HepG2 (cell line): ENCODE results near the gene SLC19A3. TPM values are rescaled to one million over a fixed set of nuclear protein-coding genes. Genes with fewer than 3 reads are reported as not detected.

Source experiments
- ATAD3A ChIP-seq: sonication (generic); formaldehyde crosslinking; IDR thresholded peaks from 2 replicates; pipeline ENCODE4 v1.4.0; 2020; ENCODE audit warnings: missing genetic modification reagents
- BCL6 ChIP-seq: IDR thresholded peaks from 2 replicates; pipeline ENCODE4 v1.6.1; 2016; ENCODE audit warnings: missing genetic modification reagents, missing compliant biosample characterization
- CEBPB ChIP-seq: IDR thresholded peaks from 2 replicates; pipeline ENCODE4 v1.6.1; 2011; ENCODE audit warnings: low read depth, low read length, improper control_type of control experiment, borderline replicate concordance
- DMAP1 ChIP-seq: IDR thresholded peaks from 2 replicates; pipeline ENCODE4 v1.6.1; 2016
- ETV5 ChIP-seq: IDR thresholded peaks from 2 replicates; pipeline ENCODE4 v1.6.1; 2018; ENCODE audit warnings: missing biosample characterization, missing genetic modification reagents, inconsistent platforms, borderline replicate concordance
- HMG20B ChIP-seq: conservative IDR thresholded peaks from 2 replicates; pipeline ENCODE4 v1.6.1; 2016; ENCODE audit warnings: missing genetic modification reagents, missing compliant biosample characterization
- HOXA3 ChIP-seq: sonication (generic); formaldehyde crosslinking; IDR thresholded peaks from 2 replicates; pipeline ENCODE4 v1.5.0; 2020; ENCODE audit warnings: missing genetic modification reagents
- KAT8 ChIP-seq: IDR thresholded peaks from 2 replicates; pipeline ENCODE4 v1.6.1; 2016; ENCODE audit warnings: missing genetic modification reagents, missing compliant biosample characterization
- KDM3A ChIP-seq: IDR thresholded peaks from 2 replicates; pipeline ENCODE4 v1.6.1; 2018; ENCODE audit warnings: low read depth, missing compliant biosample characterization
- NONO ChIP-seq, 2 experiments: fragments of 450-650 bp in 1 of 2; sonication (generic) in 1 of 2; formaldehyde crosslinking in 1 of 2; IDR thresholded peaks in 1 of 2; conservative IDR thresholded peaks in 1 of 2; 2 replicates each; pipeline versions ENCODE4 v1.6.1 to v1.8.0; 2017 to 2022; ENCODE audit warnings: mild to moderate bottlenecking in 1 of 2, missing genetic modification reagents in 1 of 2, moderate library complexity in 1 of 2
- NRL ChIP-seq: sonication (generic); formaldehyde crosslinking; IDR thresholded peaks from 2 replicates; pipeline ENCODE4 v1.5.0; 2020; ENCODE audit warnings: missing genetic modification reagents, mild to moderate bottlenecking, moderate library complexity, borderline replicate concordance
- RXRB ChIP-seq: IDR thresholded peaks from 2 replicates; pipeline ENCODE4 v1.6.1; 2016; ENCODE audit warnings: borderline replicate concordance, missing genetic modification reagents, missing compliant biosample characterization
- SMAD3 ChIP-seq: sonication (generic); formaldehyde crosslinking; IDR thresholded peaks from 2 replicates; pipeline ENCODE4 v1.4.0; 2020; ENCODE audit warnings: missing genetic modification reagents
- ZEB1 ChIP-seq: IDR thresholded peaks from 2 replicates; pipeline ENCODE4 v1.6.1; 2012; ENCODE audit warnings: mild to moderate bottlenecking, low read depth, inconsistent platforms; ENCODE audit not compliant: insufficient replicate concordance
- ZMYM3 ChIP-seq: sonication (generic); formaldehyde crosslinking; IDR thresholded peaks from 2 replicates; pipeline ENCODE4 v1.5.1; 2020; ENCODE audit warnings: mild to moderate bottlenecking, missing genetic modification reagents
- ZNF333 ChIP-seq: sonication (generic); formaldehyde crosslinking; IDR thresholded peaks from 2 replicates; pipeline ENCODE4 v1.4.0; 2020; ENCODE audit warnings: mild to moderate bottlenecking, missing genetic modification reagents, borderline replicate concordance
- ZNF501 ChIP-seq: sonication (generic); formaldehyde crosslinking; IDR thresholded peaks from 2 replicates; pipeline ENCODE4 v1.5.1; 2020; ENCODE audit warnings: mild to moderate bottlenecking, moderate library complexity, missing genetic modification reagents
- ZNF7 ChIP-seq: IDR thresholded peaks from 2 replicates; pipeline ENCODE4 v1.6.1; 2016; ENCODE audit warnings: missing biosample characterization, missing genetic modification reagents
- polyA plus RNA-seq, 8 experiments: library from polyadenylated mRNA; depleted of rRNA in 3 of 8; stranded (reverse) in 7 of 8; unstranded in 1 of 8; fragments of >200 nt; fragmentation: Illumina TruSeq in 4 of 8; extraction: Trizol in 4 of 8; gene quantifications; 2 replicates each; pipeline versions ENCODE4 v1.2.1 to v1.2.3, GENCODE V29; 2011 to 2016; ENCODE audit warnings: low read depth in 4 of 8, missing spikeins in 1 of 8, mixed read lengths in 1 of 8; ENCODE audit not compliant: insufficient read depth in 1 of 8
- total RNA-seq, 5 experiments: library from RNA; depleted of rRNA; stranded (reverse); fragments of >200 nt; fragmentation: Illumina TruSeq; extraction: Trizol; gene quantifications; 2 replicates each; pipeline ENCODE4 v1.2.3, GENCODE V29; 2016; ENCODE audit warnings: low read depth in 1 of 5
- TF ChIP-seq, protein P1 (sequence below): sonication (generic); formaldehyde crosslinking; IDR thresholded peaks from 2 replicates; pipeline ENCODE4 v1.4.0; 2020; ENCODE audit warnings: mild to moderate bottlenecking, missing genetic modification reagents, borderline replicate concordance
- TF ChIP-seq, protein P2 (sequence below): sonication (generic); formaldehyde crosslinking; IDR thresholded peaks from 2 replicates; pipeline ENCODE4 v1.8.1; 2023; ENCODE audit warnings: missing genetic modification reagents, mild to moderate bottlenecking, borderline replicate concordance
- TF ChIP-seq, protein P3 (sequence below): sonication (generic); formaldehyde crosslinking; IDR thresholded peaks from 2 replicates; pipeline ENCODE4 v1.4.0; 2020; ENCODE audit warnings: missing genetic modification reagents
- TF ChIP-seq, protein P4 (sequence below): sonication (generic); IDR thresholded peaks from 2 replicates; pipeline ENCODE4 v1.6.1; 2016; ENCODE audit warnings: low read depth, borderline replicate concordance
- TF ChIP-seq, protein P5 (sequence below): sonication (generic); formaldehyde crosslinking; IDR thresholded peaks from 2 replicates; pipeline ENCODE4 v1.5.0; 2020; ENCODE audit warnings: mild to moderate bottlenecking, low read depth, missing genetic modification reagents, borderline replicate concordance

SLC19A3 gene
- total and polyA plus RNA-seq, 2 of the 13 experiments (the other 11 are each of a cell fraction or from before 2014, with no cell fraction given), result 2.3 to 5.2 TPM

DNA sequence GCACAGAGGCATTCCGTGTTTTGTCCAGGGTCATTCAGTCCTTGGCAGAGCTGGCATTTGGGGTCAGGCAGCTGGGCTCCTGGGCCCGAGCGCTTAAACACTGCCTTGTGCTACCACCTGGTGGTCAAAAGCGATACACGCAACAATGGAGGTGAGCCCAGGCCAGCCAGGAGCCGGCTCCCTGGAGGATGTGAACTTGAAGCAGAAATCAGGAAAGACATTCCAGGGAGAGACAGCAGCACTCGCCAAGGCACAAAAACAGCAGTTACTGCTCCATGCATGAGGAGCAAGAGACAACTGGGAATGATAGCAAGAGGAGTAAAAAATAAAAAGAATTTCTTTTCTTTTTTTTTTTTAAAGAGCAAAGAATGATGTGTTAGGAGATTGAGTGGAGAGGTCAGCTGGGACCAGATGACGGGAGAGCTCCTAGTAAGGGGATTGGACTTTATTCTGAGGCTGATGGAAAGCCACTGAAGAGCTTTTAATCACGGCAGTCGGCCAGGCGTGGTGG is 48.6 kb upstream of the SLC19A3 start (continued):
- TF ChIP-seq HMG20B (CRISPR knock-in tag), result no peak
- TF ChIP-seq, protein P1, sequence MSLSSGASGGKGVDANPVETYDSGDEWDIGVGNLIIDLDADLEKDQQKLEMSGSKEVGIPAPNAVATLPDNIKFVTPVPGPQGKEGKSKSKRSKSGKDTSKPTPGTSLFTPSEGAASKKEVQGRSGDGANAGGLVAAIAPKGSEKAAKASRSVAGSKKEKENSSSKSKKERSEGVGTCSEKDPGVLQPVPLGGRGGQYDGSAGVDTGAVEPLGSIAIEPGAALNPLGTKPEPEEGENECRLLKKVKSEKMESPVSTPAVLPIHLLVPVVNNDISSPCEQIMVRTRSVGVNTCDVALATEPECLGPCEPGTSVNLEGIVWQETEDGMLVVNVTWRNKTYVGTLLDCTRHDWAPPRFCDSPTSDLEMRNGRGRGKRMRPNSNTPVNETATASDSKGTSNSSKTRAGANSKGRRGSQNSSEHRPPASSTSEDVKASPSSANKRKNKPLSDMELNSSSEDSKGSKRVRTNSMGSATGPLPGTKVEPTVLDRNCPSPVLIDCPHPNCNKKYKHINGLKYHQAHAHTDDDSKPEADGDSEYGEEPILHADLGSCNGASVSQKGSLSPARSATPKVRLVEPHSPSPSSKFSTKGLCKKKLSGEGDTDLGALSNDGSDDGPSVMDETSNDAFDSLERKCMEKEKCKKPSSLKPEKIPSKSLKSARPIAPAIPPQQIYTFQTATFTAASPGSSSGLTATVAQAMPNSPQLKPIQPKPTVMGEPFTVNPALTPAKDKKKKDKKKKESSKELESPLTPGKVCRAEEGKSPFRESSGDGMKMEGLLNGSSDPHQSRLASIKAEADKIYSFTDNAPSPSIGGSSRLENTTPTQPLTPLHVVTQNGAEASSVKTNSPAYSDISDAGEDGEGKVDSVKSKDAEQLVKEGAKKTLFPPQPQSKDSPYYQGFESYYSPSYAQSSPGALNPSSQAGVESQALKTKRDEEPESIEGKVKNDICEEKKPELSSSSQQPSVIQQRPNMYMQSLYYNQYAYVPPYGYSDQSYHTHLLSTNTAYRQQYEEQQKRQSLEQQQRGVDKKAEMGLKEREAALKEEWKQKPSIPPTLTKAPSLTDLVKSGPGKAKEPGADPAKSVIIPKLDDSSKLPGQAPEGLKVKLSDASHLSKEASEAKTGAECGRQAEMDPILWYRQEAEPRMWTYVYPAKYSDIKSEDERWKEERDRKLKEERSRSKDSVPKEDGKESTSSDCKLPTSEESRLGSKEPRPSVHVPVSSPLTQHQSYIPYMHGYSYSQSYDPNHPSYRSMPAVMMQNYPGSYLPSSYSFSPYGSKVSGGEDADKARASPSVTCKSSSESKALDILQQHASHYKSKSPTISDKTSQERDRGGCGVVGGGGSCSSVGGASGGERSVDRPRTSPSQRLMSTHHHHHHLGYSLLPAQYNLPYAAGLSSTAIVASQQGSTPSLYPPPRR (CRISPR knock-in tag), result peak; percentile 21; the same call in 1 of the 2 replicates
- TF ChIP-seq HOXA3 (CRISPR knock-in tag), result peak; percentile 36; the same call in 1 of the 2 replicates
- no peak for TF ChIP-seq ZEB1
- TF ChIP-seq, protein P2, sequence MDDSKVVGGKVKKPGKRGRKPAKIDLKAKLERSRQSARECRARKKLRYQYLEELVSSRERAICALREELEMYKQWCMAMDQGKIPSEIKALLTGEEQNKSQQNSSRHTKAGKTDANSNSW (CRISPR knock-in tag), result no peak
- TF ChIP-seq KAT8 (CRISPR knock-in tag), result peak; percentile 46; the same call in 1 of the 2 replicates
- TF ChIP-seq ETV5 (CRISPR knock-in tag), result peak; percentile 49; the same call in 1 of the 2 replicates
- TF ChIP-seq ZNF501 (CRISPR knock-in tag), result peak; percentile 67
- peak; percentile 34; the same call in 1 of the 2 replicates for TF ChIP-seq BCL6 (CRISPR knock-in tag)
- no peak for TF ChIP-seq ZNF7 (CRISPR knock-in tag)
- TF ChIP-seq KDM3A (CRISPR knock-in tag), result peak; percentile 86
- TF ChIP-seq NONO (IDR thresholded peaks at IDR 0.05), result no peak
- TF ChIP-seq NONO (CRISPR knock-in tag; conservative IDR thresholded peaks at IDR 0.05), result peak; percentile 54; the same call in 1 of the 2 replicates
- TF ChIP-seq ZMYM3, result no peak
- TF ChIP-seq CEBPB, result no peak
- TF ChIP-seq, protein P3, sequence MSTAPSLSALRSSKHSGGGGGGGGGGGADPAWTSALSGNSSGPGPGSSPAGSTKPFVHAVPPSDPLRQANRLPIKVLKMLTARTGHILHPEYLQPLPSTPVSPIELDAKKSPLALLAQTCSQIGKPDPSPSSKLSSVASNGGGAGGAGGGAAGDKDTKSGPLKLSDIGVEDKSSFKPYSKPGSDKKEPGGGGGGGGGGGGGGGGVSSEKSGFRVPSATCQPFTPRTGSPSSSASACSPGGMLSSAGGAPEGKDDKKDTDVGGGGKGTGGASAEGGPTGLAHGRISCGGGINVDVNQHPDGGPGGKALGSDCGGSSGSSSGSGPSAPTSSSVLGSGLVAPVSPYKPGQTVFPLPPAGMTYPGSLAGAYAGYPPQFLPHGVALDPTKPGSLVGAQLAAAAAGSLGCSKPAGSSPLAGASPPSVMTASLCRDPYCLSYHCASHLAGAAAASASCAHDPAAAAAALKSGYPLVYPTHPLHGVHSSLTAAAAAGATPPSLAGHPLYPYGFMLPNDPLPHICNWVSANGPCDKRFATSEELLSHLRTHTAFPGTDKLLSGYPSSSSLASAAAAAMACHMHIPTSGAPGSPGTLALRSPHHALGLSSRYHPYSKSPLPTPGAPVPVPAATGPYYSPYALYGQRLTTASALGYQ (CRISPR knock-in tag), result no peak
- TF ChIP-seq, protein P4, sequence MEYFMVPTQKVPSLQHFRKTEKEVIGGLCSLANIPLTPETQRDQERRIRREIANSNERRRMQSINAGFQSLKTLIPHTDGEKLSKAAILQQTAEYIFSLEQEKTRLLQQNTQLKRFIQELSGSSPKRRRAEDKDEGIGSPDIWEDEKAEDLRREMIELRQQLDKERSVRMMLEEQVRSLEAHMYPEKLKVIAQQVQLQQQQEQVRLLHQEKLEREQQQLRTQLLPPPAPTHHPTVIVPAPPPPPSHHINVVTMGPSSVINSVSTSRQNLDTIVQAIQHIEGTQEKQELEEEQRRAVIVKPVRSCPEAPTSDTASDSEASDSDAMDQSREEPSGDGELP, result peak; percentile 83
- no peak for TF ChIP-seq ATAD3A (CRISPR knock-in tag)
- TF ChIP-seq ZNF333 (CRISPR knock-in tag), result no peak
- peak; percentile 79; the same call in 1 of the 2 replicates for TF ChIP-seq SMAD3 (CRISPR knock-in tag)
- TF ChIP-seq, protein P5, sequence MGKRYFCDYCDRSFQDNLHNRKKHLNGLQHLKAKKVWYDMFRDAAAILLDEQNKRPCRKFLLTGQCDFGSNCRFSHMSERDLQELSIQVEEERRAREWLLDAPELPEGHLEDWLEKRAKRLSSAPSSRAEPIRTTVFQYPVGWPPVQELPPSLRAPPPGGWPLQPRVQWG (CRISPR knock-in tag), result no peak
- TF ChIP-seq RXRB (CRISPR knock-in tag), result peak; percentile 81
- TF ChIP-seq NRL, result no peak
- TF ChIP-seq DMAP1, result no peak
